Activated gamma-delta T cell (primary cell): ENCODE measurements around the gene UBAC2.
"Not testable (repeated sequence)": the region's sequence is repeated elsewhere in the genome, so short reads cannot be mapped to it uniquely, and the experiment has no call there.

Source experiments
- DNase-seq: peaks from one replicate; lab custom pipeline; 2025; lab: John Stamatoyannopoulos, UW

UBAC2 gene

DNA sequence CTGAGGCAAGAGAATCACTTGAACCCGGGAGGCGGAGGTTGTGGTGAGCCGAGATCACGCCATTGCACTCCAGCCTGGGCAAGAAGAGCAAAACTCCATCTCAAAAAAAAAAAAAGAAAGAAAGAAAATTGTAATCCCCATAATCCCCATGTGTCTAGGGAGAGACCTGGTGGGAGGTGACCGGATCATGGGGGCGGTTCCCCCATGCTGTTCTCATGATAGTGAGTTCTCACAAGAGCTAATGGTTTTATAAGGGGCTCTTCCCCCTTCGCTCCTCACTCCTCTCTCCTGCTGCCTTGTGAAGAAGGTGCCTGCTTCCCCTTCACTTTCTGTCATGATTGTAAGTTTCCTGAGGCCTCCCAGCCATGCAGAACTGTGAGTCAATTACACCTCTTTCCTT lies 192.7 kb downstream of the UBAC2 start:
- DNase-seq, result not testable (repeated sequence)

DNA sequence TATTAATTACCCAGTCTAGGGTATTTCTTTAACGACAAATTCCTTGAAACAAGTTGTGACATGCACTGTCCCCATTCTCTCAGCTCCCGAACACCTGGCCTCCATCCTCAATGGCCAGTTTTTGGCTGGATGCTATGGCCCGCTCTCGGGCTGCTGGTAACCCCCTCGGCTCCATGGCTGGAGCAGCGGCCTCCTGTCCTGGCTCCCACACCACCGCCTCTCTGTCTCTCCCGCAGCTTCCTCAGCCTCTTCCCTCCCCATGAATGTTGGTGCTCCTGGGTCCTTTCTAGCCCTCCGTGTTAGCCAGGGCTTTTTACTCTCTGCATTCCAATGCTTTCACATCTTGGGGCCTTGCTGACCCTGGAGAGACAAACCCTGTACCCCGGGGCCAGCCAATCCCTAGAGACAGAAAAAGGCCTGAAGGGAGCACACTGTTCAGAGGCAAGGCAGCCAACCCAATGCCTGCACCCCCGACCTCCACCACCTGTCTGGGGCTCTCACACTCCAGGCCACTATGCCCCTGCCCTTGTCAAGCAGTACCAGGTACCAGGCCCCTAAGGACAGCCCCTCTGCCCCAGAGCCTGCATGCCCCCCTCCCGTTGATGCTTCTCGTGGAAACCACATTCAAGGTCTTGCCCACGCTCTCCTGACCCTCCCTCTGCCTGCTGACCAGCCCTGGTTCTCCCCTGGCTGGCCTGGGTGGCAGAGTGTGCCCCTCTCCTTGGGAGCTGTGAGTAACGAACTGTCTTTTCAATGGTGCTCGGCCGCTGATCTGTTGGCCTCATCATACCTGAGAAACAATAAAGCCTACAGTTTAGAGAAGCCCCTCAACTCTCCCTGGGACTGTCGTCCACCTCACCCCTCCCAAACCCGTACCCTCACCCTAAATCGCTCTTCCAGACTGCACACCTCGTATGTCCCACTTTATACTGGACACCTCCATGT lies 193.4 kb downstream of the UBAC2 start:
- no peak for DNase-seq

DNA sequence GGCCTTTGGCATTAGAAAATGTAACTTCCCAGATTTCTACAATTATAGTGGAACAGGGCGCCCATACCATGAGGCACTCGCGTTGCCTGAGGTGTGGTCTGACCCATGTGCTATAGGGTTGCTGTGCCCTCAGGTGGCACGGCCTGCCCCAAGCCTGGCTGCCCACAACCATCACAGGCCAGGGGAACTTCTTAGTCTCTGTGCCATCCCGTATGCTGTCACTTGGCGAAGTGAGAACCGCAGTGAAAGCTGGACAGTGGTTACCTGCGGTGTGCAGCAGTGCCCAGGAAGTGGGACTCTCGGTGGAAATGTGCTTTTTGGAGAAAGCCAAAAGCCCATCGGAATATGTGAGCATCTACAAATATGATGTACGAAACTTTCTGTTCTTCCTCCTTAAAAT lies 194.8 kb downstream of the UBAC2 start:
- DNase-seq, result no peak

DNA sequence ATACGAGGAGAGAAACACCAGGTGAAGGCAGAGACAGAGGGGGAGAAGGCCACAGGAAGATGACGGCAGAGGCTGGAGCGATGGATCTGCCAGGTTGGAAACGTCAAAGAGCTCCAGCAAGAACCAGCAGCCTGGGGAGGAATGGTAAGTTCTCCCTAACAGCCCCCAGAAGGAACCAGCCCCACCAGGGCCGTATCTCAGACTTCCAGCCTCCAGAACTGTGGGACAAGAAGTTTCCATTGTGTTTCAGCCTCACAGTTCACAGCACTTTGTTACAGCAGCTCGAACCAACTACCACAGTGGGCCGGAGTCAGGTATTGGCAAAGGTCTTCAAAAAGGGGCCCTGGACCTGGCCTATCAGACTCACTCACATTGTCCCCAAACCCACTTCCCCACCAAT lies 195.8 kb downstream of the UBAC2 start:
- no peak for DNase-seq

DNA sequence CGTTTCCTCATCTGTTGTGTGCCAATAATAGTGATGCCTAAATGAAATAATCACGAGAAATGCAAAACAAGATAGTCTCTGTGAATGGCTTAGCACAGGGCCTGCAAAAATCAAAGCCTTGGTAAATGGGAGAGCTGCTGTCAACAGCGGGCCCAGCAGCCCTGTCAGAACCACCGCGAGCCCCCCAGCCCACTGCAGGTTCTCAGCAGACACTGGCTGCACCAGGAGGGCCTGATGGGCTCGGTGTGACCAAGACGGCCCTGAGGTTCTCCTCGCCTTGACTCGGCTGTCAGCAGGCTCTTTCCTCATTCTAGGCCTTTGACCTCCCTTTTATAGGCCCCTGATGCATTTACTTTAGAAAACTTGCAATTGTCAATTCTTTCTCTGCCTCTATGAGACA lies 197.4 kb downstream of the UBAC2 start:
- DNase-seq, result no peak

DNA sequence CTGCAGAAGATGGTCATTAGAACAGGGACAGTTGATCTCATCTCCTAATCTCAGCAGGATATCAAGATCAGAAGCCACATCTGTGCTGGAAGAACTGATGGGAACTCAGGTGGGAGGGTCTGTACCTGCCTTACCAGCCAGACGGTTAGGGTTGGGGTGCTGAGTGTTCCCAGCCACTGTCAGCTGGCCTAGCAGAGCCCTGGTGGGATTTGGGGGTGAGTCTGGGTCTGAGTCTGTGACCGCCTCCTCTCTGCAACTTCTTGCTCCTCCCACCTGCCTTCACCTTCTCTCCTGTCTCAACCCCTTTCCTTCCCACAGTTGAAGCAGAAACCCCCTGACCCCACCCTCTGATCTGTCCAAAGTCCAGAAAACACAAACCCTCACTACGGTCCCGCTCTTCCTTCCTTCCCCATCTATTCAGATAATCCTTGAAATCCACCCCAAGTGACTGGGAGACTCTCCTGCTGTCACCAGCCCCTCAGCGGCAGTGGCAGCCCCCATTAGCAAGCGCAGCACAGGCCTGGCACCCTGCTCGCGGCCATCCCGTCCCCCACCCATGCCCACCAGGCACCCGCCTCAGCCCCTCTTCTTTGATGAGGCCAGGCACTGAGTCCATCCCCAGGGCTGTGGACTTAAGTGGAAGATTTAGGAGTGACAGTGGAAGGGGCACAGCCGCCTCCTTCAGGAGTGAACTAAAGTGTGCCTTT lies 198.4 kb downstream of the UBAC2 start:
- no peak for DNase-seq

DNA sequence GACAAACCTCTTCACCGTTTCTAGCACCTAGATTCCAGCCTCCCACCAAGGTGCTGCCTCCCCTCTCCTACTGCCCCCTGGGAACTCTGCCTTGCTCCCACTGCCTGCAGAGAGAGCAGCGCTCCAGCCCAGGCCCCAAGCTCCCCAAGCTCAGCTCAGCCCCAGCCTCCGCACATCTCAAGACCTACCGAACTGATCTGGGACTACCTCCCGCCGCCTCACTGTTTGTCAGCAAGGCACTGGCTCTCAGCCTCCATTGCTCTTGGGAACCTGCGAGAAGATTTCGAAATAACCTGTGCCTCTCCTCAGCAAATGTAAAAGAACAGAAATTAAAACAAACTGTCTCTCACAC lies 198.9 kb downstream of the UBAC2 start:
- DNase-seq, result no peak

DNA sequence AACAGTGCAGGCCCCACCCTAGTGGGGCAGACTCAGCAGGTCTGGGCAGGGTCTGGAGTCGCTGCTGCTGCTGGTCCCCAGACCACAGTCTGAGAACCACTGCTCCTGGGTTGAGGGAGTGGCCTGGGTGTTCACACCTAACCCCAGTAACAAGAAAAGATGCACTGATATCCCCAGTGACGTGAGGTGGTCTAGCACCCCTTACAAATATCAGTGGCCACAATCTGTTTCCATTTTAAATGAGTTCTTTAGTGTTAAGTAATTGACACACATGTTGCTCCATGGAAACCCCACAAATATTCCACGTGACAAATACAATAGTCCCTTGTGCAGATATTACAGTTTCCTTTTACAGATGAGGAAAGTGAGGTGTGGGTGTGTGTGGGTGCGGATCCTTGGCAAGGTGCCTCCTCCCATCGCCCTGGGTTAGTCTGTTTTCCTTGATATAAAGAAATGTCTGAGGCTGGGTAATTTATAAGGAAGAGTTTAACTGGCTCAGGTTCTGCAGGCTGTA lies 202.9 kb downstream of the UBAC2 start:
- DNase-seq, result peak; percentile 19

DNA sequence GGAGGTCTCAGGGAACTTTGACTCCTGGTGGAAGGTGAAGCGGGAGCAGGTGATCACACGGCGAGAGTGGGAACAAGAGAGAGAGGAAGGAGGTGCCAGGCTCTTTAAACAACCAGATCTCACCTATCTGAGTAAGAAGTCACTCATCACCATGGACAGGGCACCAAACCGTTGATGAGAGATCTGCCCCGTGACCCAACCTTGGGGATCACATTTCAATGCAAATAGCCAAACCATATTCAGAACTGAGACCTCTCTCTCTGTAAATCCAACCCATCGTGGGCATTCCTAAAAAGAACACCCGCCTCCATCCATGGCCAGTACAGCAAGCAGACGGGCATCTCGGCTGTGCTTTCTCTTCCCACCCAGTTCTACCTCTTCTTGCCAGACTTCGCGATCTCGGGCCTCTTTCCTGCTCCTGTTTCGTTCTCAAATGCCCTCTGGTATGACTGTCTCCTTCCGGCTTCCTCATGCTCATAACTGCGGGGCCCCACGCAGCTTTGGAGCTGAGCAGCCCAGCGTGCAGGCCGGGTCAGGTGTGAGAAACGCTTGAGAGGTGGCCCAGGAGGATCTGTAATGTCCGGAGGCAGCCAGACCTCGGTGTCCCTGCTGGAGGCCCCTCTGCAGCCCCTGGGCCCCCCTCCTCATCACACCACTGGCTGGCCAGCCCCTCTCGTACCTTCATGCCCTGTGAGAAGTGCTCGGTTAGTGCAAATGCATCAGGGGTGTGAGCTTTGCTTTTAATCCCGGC lies 203.5 kb downstream of the UBAC2 start:
- DNase-seq, result no peak

DNA sequence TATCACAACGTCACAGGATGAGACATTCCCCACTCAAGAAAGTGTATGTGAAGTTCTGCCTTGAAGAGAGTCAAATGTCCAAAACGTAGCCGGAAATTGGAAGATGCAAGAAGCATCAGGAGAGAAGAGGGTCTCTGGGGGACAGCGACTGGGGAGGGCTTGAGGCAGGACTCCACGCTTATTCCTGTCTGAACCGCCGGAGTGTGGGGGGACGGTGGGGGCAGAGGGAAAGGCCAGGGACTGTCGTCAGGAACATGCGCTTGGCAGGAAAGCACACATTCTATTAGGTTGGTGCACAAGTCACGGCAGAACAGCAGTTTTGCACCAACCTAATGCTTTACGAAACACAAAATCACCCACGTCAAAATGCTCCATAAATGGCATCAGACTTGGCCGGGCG lies 205.3 kb downstream of the UBAC2 start:
- DNase-seq, result no peak

DNA sequence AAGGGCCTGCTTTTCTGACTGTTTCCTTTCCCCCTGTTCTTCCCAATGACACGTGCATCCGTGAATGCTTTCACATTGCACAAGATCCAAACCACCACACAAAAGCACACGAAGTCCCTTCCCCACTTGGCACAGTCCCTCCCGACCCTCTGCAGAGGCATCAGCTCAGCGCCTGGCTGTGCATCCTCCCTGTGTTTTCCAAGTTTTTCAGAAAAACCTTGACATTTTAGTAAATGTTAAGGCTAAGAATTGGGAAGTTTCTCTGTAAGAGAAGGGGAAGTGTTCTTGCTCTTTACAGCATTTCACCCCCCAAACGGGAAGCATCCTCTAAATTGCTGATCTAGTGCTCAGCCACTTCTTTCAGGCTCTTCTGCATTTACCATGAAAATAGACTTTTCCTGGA lies 206.1 kb downstream of the UBAC2 start:
- no peak for DNase-seq

DNA sequence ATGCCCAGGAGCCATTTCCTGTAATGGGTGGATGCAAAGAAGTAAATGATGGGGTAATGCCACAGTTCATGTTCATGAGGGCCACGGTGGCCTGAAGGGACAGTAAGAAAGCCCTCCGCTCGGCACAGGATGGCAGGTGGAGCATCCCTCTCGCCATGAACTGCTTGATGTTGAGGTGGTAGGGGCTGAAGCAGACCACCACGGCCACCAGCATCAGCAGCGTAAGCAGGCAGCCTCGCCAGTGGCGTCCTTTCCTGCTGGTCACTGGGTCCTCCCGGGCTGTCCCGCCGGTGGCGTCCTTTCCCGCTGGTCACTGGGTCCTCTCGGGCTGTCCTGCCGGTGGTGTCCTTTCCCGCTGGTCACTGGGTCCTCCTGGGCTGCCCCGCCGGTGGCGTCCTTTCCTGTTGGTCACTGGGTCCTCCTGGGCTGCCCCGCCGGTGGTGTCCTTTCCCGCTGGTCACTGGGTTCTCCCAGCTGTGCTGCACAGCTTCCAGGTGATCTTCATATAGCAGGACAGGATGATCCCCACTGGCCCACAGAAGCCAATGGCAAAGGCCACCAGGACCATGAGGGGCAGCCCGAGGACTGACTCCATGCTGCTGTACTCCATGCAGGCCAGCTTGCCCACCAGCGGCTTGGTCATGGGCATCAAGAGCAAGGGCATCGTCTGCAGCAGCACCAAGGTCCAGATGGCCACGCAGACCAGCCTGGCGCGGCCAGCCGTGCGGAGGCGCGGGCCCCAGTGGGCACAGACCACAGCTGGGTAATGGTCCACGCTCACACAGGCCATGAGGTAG lies 207.4 kb downstream of the UBAC2 start:
- DNase-seq, result no peak

DNA sequence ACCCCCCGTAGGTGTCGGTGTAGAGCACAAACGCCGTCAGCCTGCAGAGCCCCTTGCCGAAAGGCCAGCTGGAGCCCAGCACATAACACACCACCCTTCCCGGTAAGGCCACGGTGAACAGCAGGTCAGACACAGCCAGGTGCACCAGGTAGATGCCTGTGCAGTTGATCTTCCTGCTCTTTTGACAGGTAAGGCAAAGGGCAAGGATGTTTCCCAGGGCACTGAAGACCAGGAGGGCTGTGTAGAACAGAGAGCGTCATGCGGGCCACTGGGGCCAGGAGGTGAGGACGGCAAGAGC lies 208.0 kb downstream of the UBAC2 start:
- DNase-seq, result no peak

DNA sequence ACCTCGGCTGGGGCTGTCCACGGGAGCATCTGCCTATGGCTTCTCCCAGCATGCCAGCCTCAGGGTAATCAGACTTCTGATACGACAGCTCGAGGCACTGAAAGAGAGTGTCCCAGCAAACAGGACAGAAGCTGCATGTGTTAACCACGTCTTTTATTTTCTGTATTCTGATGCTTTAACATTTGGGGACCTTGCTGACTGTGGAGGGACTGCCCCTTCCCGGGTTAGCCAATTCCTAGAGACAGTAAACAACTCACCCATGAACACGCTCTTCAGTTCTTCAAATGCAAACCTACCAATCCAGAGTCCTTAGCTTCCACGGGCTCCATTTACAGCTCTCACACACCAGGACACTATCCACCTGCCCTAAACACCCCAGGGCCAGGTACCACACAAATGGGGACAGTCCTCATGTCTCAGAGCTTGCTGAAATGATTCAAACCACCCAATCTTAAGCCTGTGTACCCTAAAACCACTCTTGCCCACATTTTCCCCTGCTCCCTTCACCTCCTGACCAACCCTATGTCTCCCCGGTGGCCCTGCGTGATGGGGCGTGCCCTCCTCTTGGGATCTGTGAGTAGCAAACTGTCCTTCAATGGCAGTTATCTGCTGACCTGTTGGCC lies 208.9 kb downstream of the UBAC2 start:
- not testable (repeated sequence) for DNase-seq

DNA sequence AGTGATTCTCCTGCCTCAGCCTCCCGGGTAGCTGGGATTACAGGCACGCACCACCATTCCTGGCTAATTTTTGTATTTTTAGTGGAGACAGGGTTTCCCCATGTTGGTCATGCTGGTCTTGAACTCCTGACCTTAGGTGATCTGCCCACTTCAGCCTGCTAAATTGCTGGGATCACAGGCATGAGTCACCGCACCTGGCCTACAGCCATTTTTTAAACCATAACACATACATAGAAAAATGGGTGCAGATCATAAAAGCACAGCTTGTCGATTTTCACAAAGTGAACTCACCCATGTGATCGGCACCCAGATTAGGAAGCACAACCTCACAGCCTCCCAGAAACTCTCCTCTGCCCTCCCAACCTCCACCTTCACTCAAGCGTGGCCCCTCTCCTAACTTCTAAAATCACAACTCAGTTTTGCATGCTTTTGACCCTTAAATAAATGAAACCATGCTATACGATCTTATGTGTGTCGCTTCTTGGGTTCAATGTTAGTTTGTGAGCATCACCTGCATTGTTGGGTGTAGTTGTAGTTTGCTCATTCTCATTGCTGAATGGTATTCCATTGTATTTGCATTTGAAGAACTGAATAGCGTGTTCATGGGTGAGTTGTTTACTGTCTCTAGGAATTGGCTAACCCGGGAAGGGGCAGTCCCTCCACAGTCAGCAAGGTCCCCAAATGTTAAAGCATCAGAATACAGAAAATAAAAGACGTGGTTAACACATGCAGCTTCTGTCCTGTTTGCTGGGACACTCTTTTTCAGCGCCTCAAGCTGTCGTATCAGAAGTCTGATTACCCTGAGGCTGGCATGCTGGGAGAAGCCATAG lies 210.2 kb downstream of the UBAC2 start:
- DNase-seq, result not testable (repeated sequence)

DNA sequence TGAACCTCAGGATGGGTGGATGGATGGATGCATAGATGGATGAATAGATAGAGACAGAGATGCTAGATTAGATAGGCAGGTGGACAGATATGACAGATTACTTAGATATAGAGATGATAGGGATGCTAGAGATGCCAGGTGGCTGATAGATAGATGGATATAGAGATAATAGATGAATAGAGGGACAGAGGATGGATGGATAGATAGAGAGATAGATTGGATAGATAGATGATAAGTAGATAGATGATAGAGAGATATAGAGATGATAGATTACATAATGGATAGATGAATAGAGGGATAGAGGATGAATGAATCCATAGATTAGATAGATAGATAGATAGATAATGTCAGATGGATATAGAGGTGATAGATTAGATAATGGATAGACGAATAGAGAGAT lies 212.2 kb downstream of the UBAC2 start:
- DNase-seq, result no peak

DNA sequence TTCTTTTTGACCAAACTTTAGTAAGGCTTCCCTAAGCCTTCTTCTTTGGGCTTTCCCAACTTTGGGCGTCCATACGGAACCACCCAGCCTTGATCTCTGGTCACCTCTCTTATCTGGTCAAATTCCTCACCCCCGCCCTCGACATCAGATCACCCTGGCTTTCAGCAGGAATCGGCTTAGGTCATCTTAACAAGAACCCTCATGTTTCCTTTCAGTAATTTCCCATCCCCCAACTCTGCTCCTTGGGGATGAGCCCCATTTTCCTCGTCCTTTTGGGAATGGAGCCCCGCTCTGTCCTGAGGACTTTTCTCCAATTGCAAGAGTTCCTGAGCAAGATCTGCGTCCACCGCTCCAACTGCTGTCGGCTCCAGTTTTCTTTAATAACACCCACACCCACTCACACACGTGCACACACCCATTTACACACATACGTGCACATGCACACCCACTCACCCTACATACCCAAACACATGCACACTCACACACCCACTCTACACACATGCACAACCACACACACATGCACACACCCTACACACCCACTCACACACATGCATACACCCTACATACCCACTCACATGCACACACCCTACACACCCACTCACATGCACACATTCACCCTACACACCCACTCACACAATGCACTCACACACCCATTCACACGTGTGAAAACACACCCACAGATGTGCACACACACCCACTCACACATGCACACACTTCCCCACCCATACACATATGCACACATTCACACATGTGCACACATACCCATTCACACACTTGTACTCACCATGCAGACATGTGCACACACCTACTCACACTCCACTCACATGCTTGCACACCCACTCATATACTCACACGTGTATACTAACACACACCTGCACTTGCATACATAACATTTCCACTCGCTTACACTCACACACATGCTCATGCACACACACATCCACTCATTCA lies 213.7 kb downstream of the UBAC2 start:
- no peak for DNase-seq

DNA sequence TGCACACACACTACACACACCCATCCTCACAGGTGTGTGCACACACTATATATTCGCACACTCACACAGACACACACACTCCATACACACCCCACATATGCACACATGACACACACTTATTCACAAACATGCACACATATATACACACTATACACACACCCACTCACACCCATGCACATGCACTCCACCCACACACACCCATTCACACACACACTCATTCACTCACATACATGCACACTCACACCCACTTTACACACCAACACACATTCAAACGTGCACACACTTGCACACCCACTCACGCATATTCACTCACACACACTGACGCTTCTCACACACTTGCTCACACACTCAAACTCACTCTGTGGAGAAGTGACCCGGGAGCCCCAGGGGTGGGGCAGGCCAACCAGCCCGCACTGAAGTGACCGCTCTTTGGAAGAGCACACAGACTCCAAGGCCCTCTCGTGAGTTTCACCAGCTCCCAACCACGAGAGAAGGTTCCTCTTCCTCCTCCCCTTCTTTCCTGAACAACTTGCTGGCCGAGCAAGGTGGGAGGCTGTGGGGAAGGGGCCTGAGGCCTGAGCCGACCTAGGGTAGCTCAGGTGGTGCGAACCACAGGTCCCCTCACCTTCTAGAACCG lies 214.5 kb downstream of the UBAC2 start:
- no peak for DNase-seq

DNA sequence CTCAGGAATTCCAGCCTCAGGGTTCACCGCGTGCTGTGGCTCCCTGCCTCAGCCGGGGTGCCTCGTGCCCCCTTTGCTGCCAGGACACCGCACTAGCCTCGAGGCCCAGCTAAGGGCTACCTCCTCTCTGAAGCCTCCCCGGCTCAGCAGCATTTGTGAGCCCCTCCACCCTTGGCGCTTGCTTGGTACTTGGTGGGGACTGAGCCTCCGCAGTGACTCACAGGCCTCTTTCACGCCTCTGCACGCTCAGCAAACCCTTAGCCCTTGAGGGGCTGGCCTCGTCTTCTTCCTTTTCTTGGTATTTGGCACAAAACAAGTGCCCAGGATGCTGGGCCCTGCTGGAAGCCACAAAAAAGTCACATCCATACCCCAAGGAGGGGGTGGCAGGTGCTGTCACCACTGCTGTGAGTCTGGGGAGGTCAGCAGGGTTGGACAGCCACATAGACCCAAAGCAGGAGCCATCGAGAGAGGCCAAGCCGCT lies 215.2 kb downstream of the UBAC2 start:
- no peak for DNase-seq
